Transverse colon (tissue), 4 donors: ENCODE measurements around the gene APOL4. TPM values are rescaled to one million over a fixed set of nuclear protein-coding genes. Genes with fewer than 3 reads are reported as not detected.
"Not testable (repeated sequence)": the region's sequence is repeated elsewhere in the genome, so short reads cannot be mapped to it uniquely, and the experiment has no call there.

ENCODE experiments used
- DNase-seq: peaks from one replicate; pipeline ENCODE4 v3.0.0-alpha.2; 2019
- H3K27ac ChIP-seq, 4 donors: fragments of 200-600 bp; sonication (generic); 2 replicates each; pipeline ENCODE4 v1.5.1; 2016 to 2018; ENCODE audit warnings: inconsistent platforms in 4 of 4
- H3K27me3 ChIP-seq: fragments of 200-600 bp; sonication (generic); 2 replicates; pipeline ENCODE4 v1.5.1; 2017; ENCODE audit warnings: inconsistent platforms
- H3K36me3 ChIP-seq, 4 donors: fragments of 200-600 bp; sonication (generic); 2 replicates each; pipeline ENCODE4 v1.5.1; 2017 to 2019; ENCODE audit warnings: inconsistent platforms in 4 of 4
- H3K4me1 ChIP-seq, 4 donors: fragments of 200-600 bp; sonication (generic); 2 replicates each; pipeline ENCODE4 v1.5.1; 2017 to 2020; ENCODE audit warnings: inconsistent platforms in 4 of 4
- H3K4me3 ChIP-seq, 4 donors: fragments of 200-600 bp; sonication (generic); 1 replicate in 1 of 4; 2 replicates in 3 of 4; pipeline versions ENCODE4 v1.5.1 to v1.6.1; 2017 to 2019; ENCODE audit warnings: inconsistent platforms in 4 of 4
- H3K9me3 ChIP-seq, 2 donors: fragments of 200-600 bp; sonication (generic); 2 replicates each; pipeline ENCODE4 v1.5.1; 2017 to 2019; ENCODE audit warnings: inconsistent platforms in 2 of 2
- CTCF ChIP-seq, 5 experiments: fragments of 200-600 bp in 3 of 5; fragments of 450-650 bp in 2 of 5; sonication (generic) in 3 of 5; IDR thresholded peaks; 1 replicate in 2 of 5; 2 replicates in 3 of 5; pipeline ENCODE4 v1.5.1; 2016 to 2017; ENCODE audit warnings: antibody characterized with exemption in 5 of 5, inconsistent platforms in 3 of 5, mild to moderate bottlenecking in 2 of 5, moderate library complexity in 1 of 5
- EP300 ChIP-seq: sonication (generic); formaldehyde crosslinking; IDR thresholded peaks from one replicate; pipeline ENCODE4 v1.6.1; 2017; ENCODE audit warnings: antibody characterized with exemption, low read depth
- POLR2A ChIP-seq: fragments of 450-650 bp; IDR thresholded peaks from one replicate; pipeline ENCODE4 v1.6.1; 2016; ENCODE audit warnings: antibody characterized with exemption, mild to moderate bottlenecking, moderate library complexity
- POLR2AphosphoS5 ChIP-seq, 3 donors: sonication (generic); formaldehyde crosslinking; IDR thresholded peaks; one replicate each; pipeline ENCODE4 v1.6.1; 2016; ENCODE audit warnings: antibody characterized with exemption in 3 of 3
- WGBS, 2 donors: methylation state at CpG; one replicate each; pipeline ENCODE4 v1.1.5; 2018; ENCODE audit warnings: low coverage in 1 of 2; 5-methylcytosine and 5-hydroxymethylcytosine counted together
- in situ Hi-C, 4 donors: fragments of 200-750 bp; cut with MboI; loops; one replicate each; pipeline versions ENCODE4 v1.15.0 to v1.15.1; 2017; ENCODE audit warnings: low sequenced_read_pairs in 3 of 4, low pct_ligation_motif_present in 1 of 4, low pct_unique_long_range_greater_than_20kb in 1 of 4
- intact Hi-C: fragments of 100-400 bp; cut with DNase I; formaldehyde crosslinking; loops from one replicate; pipeline ENCODE4 v1.15.1; 2023; ENCODE audit warnings: low total_unique reads
- total RNA-seq, 4 donors: library from RNA; depleted of rRNA; stranded (reverse); fragments of >200 nt; gene quantifications; one replicate each; pipeline ENCODE4 v1.1.0, GENCODE V29; 2016

APOL4 gene
- total RNA-seq, 4 donors from 2014 or later, result 0.16 to 9.0 (median 1.8) TPM; not detected in 1

GRCh38 chr22:36213586-36213985 lies 12.0 kb upstream of the APOL4 start:
- H3K9me3 ChIP-seq, result no peaks in the 10 kb centered on the region
- H3K4me1 ChIP-seq, result peaks cover 0 to 4% (median 0%) of the 10 kb centered on the region in 4 donors
- H3K27me3 ChIP-seq, result no peaks in the 10 kb centered on the region
- H3K27ac ChIP-seq, result no peak overlapping the region
- WGBS, 2 donors, result 80 to 95% methylated on average over 2 to 4 of the region's 4 CpGs
- no peak overlapping the region for H3K4me3 ChIP-seq
- in situ Hi-C loops (no loop called here), intact Hi-C loops (no loop called here)
- TF ChIP-seq POLR2A (no peak), EP300 (no peak), CTCF (IDR thresholded peaks at IDR 0.05) (no peak), POLR2AphosphoS5 (IDR thresholded peaks at IDR 0.05) (no peak)
- no peak for DNase-seq
- no peaks in the 10 kb centered on the region for H3K36me3 ChIP-seq

- no peak overlapping the region for H3K4me3 ChIP-seq
- intact Hi-C loops, result no loop called here
- no peak overlapping the region for H3K27ac ChIP-seq
- H3K9me3 ChIP-seq, result no peaks in the 10 kb centered on the region
- TF ChIP-seq POLR2A, result no peak
- TF ChIP-seq POLR2AphosphoS5 (IDR thresholded peaks at IDR 0.05), result no peak
- no peak for TF ChIP-seq CTCF (IDR thresholded peaks at IDR 0.05)
- no peak for TF ChIP-seq EP300
- no peak for DNase-seq
- H3K36me3 ChIP-seq, result no peaks in the 10 kb centered on the region
- in situ Hi-C loops, result no loop called here
- H3K4me1 ChIP-seq, result peaks cover 0 to 4% (median 0%) of the 10 kb centered on the region in 4 donors
- H3K27me3 ChIP-seq, result no peaks in the 10 kb centered on the region
These were observed 11.3 kb upstream of the APOL4 start for GRCh38 chr22:36212901-36213300.

- DNase-seq, result no peak
- no peak overlapping the region for H3K4me3 ChIP-seq
- WGBS, 2 donors, result 53 to 57% methylated on average over 4 of the region's 4 CpGs
- no peaks in the 10 kb centered on the region for H3K9me3 ChIP-seq
- H3K4me1 ChIP-seq, result peaks cover 0 to 4% (median 0%) of the 10 kb centered on the region in 4 donors
- intact Hi-C loops (no loop called here), in situ Hi-C loops (no loop called here)
- H3K36me3 ChIP-seq, result no peaks in the 10 kb centered on the region
- TF ChIP-seq POLR2A (no peak), CTCF (IDR thresholded peaks at IDR 0.05) (no peak), EP300 (no peak), POLR2AphosphoS5 (IDR thresholded peaks at IDR 0.05) (no peak)
- no peaks in the 10 kb centered on the region for H3K27me3 ChIP-seq
- H3K27ac ChIP-seq, result no peak overlapping the region
These were observed 9.7 kb upstream of the APOL4 start for GRCh38 chr22:36211237-36211861.

DNA sequence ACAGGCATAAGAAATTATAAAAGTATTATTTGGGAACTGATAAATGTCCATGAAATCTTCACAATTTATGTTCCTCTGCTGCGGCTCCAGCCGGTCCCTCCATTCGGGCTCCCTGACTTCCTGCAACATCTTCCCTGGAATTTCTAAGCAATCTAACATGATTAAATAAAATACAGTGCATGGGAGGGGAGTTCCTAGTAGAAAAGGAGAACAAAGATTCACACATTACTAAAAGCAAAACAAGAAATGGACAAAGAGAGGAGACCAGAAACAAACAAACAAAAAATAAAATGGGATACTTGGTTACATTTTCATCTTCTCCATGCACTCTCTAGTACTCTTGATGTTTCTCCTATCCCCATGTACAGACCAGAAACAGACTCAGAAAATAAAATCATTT lies 8.6 kb upstream of the APOL4 start:
- Histone ChIP-seq H3K36me3 (no peaks in the 10 kb centered on the region), H3K4me1 (peaks cover 0 to 4% (median 0%) of the 10 kb centered on the region in 4 donors), H3K4me3 (no peak overlapping the region), H3K27ac (no peak overlapping the region), H3K9me3 (no peaks in the 10 kb centered on the region), H3K27me3 (no peaks in the 10 kb centered on the region)
- no peak for DNase-seq
- no peak for TF ChIP-seq EP300
- no peak for TF ChIP-seq CTCF (IDR thresholded peaks at IDR 0.05)
- no peak for TF ChIP-seq POLR2A
- no peak for TF ChIP-seq POLR2AphosphoS5 (IDR thresholded peaks at IDR 0.05)
- in situ Hi-C loops, result no loop called here
- intact Hi-C loops, result no loop called here
- 87 to 90% methylated on average over 3 of the region's 3 CpGs for WGBS, 2 donors

- in situ Hi-C loops, H3K27me3 ChIP-seq, H3K36me3 ChIP-seq, H3K9me3 ChIP-seq, H3K27ac ChIP-seq, H3K4me3 ChIP-seq, intact Hi-C loops, H3K4me1 ChIP-seq, DNase-seq: not testable (repeated sequence)
- WGBS, 2 donors, result 76% methylated on average over 5 of the region's 5 CpGs; no CpG with 5 or more reads in 1 of the 2 donors
These were observed 7.9 kb upstream of the APOL4 start for GRCh38 chr22:36209488-36209908.
